ENCODE measurements around the gene ULK2. TPM values are rescaled to one million over a fixed set of nuclear protein-coding genes. Genes with fewer than 3 reads are reported as not detected.

ULK2 gene
- total RNA-seq, 2 experiments from 2014 or later, result 6.8 TPM; not detected in 1

GRCh38 chr17:19747159-19747719, 120.5 kb downstream of the ULK2 start:
- no peaks in the 10 kb centered on the region for H4K20me1 ChIP-seq (ENCODE audit: insufficient read depth, low read length)
- H2AFZ ChIP-seq (ENCODE audit: low read length), result no peak overlapping the region
- no peak overlapping the region for H3K4me2 ChIP-seq (ENCODE audit: low read length)
- no TSS peak for BruUV-seq (replicated peaks)
- H3K4me3 ChIP-seq (ENCODE audit: low read depth, low read length, poor library complexity, severe bottlenecking), result no peak overlapping the region
- no peak for TF ChIP-seq CTCF (conservative IDR thresholded peaks at IDR 0.05; ENCODE audit: low read length)
- TF ChIP-seq EZH2phosphoT487 (IDR thresholded peaks at IDR 0.05; ENCODE audit: borderline replicate concordance, low read depth, low read length), result no peak
- H3K9me2 ChIP-seq (ENCODE audit: insufficient read depth, low read length), result no peaks in the 10 kb centered on the region
- CTCF ChIA-PET (ENCODE audit: unreplicated experiment), result interaction anchor here (0.7 kb wide), 1 partner anchor 421 kb away, joined by 3 read pairs; no protein-coding TSS in a partner anchor
- no peaks in the 10 kb centered on the region for H3K9me3 ChIP-seq (ENCODE audit: low read length)
- no peak for DNase-seq (ENCODE audit: low spot score)
- intact Hi-C loops (cut with micrococcal nuclease; ENCODE audit: unreplicated experiment), result no loop called here
- POLR2A ChIA-PET, result no interaction called here
- no peaks in the 10 kb centered on the region for H3K36me3 ChIP-seq (ENCODE audit: insufficient read depth, low read length)
- no peak overlapping the region for H3K27ac ChIP-seq (ENCODE audit: low read depth, low read length, poor library complexity, severe bottlenecking)
- no peaks in the 10 kb centered on the region for H3K79me2 ChIP-seq (ENCODE audit: insufficient read depth, low read depth, low read length)
- no peaks in the 10 kb centered on the region for H3K4me1 ChIP-seq (ENCODE audit: insufficient read depth, low read length, poor library complexity, severe bottlenecking)

GRCh38 chr17:19746517-19746916, 121.2 kb downstream of the ULK2 start:
- TF ChIP-seq CTCF (conservative IDR thresholded peaks at IDR 0.05; ENCODE audit: low read length), result no peak
- TF ChIP-seq EZH2phosphoT487 (IDR thresholded peaks at IDR 0.05; ENCODE audit: borderline replicate concordance, low read depth, low read length), result no peak
- ChIA-PET POLR2A (no interaction called here), CTCF (ENCODE audit: unreplicated experiment) (interaction anchor here (0.7 kb wide), 1 partner anchor 420 kb away, joined by 3 read pairs; no protein-coding TSS in a partner anchor)
- H4K20me1 ChIP-seq (ENCODE audit: insufficient read depth, low read length), result no peaks in the 10 kb centered on the region
- no peaks in the 10 kb centered on the region for H3K79me2 ChIP-seq (ENCODE audit: insufficient read depth, low read depth, low read length)
- no peaks in the 10 kb centered on the region for H3K4me1 ChIP-seq (ENCODE audit: insufficient read depth, low read length, poor library complexity, severe bottlenecking)
- H3K4me2 ChIP-seq (ENCODE audit: low read length), result no peak overlapping the region
- intact Hi-C loops (cut with micrococcal nuclease; ENCODE audit: unreplicated experiment), result no loop called here
- H3K27ac ChIP-seq (ENCODE audit: low read depth, low read length, poor library complexity, severe bottlenecking), result no peak overlapping the region
- no TSS peak for BruUV-seq (replicated peaks)
- no peaks in the 10 kb centered on the region for H3K36me3 ChIP-seq (ENCODE audit: insufficient read depth, low read length)
- H3K9me3 ChIP-seq (ENCODE audit: low read length), result no peaks in the 10 kb centered on the region
- DNase-seq (ENCODE audit: low spot score), result no peak
- H2AFZ ChIP-seq (ENCODE audit: low read length), result no peak overlapping the region
- H3K9me2 ChIP-seq (ENCODE audit: insufficient read depth, low read length), result no peaks in the 10 kb centered on the region
- H3K4me3 ChIP-seq (ENCODE audit: low read depth, low read length, poor library complexity, severe bottlenecking), result no peak overlapping the region

Measured in OCI-LY7 (cell line).